ENCODE results near the gene CIDEB. TPM values are rescaled to one million over a fixed set of nuclear protein-coding genes. Genes with fewer than 3 reads are reported as not detected.

Gene CIDEB
- polyA plus RNA-seq, 1 experiment = 0.48 TPM

DNA sequence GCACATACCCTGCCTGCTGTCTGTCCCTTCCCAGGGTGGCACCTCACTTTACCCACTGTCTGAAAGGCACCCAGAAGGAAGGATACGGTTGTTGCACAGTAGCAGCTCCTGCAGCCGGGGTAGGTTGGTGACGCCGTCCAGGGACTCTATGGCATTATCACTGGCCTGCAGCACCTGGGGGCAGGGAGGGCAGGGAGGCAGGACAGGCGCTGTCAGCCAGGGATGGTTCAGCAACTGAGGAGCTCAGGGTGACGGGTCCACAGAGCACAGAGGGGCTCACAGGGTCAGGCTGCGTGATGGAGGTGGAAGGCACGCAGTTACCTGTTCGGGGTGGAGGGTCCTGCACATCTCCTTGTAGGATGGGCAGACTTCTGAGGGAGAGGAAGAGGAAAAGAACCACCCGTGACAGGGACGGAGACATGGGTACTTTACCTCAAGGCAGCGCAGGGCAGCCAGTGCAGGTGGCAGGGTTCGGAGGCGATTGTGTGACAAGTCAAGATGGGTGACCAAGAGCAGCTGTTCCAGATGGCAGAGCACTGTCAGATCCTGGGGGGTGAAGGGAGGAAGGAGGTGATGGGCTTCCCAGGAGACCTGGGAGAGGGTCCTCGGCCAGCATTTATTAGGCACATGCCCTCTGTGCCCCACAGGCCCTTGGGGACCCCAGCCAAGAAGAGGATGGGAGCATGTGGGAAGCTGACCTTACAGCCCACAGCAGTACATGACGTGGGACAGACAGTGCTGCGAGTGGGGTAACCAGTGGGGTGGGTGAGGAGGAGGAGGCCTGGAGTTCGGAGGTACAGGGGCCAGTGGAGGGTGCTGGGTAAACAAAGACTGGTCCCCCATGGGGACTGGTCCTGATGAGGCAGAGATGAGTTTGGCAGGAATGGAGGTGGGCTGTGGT lies 41.2 kb downstream of the CIDEB start:
- ChIA-PET CTCF (no interaction called here), POLR2A (no interaction called here)
- TF ChIP-seq, protein P1, sequence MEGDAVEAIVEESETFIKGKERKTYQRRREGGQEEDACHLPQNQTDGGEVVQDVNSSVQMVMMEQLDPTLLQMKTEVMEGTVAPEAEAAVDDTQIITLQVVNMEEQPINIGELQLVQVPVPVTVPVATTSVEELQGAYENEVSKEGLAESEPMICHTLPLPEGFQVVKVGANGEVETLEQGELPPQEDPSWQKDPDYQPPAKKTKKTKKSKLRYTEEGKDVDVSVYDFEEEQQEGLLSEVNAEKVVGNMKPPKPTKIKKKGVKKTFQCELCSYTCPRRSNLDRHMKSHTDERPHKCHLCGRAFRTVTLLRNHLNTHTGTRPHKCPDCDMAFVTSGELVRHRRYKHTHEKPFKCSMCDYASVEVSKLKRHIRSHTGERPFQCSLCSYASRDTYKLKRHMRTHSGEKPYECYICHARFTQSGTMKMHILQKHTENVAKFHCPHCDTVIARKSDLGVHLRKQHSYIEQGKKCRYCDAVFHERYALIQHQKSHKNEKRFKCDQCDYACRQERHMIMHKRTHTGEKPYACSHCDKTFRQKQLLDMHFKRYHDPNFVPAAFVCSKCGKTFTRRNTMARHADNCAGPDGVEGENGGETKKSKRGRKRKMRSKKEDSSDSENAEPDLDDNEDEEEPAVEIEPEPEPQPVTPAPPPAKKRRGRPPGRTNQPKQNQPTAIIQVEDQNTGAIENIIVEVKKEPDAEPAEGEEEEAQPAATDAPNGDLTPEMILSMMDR (IDR thresholded peaks at IDR 0.05; ENCODE audit: low read depth, low read length) = no peak
- no peak overlapping the region for H3K27ac ChIP-seq (ENCODE audit: low read depth, low read length)
- no peaks in the 10 kb centered on the region for H3K27me3 ChIP-seq (ENCODE audit: control insufficient read depth, insufficient read depth, low read length)
- no peaks in the 10 kb centered on the region for H3K9me3 ChIP-seq (ENCODE audit: control insufficient read depth, insufficient read depth, low read length)
- H3K4me3 ChIP-seq (ENCODE audit: low read depth, low read length) = no peak overlapping the region
- DNase-seq (ENCODE audit: low read depth, low spot score) = no peak

DNA sequence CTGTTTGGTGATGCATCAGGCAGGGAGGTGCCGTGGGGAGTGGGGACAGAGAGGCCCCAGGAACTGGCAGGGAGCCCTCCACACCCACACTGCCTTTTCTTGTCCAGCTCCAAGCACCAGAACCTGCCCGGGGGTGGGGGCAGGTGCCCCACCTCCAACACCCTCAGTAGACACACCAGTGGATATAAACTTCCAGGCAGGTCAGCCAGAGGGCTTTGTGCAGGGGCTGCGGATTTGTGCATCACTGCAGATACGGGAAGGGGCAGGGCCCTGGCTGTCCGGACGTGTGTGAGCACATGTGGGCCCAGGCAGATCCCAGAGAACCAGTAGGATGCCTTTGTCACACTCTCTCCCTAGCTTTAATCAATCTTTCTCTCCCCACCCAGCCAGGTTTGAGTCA lies 43.5 kb downstream of the CIDEB start:
- ChIA-PET POLR2A (interaction anchor here (0.7 to 1.8 kb wide), 2 partner anchors 22 to 123 kb away, joined by 3 to 4 read pairs; partner anchors contain the start of genes EMC9 and TINF2), CTCF (interaction anchor here (0.6 kb wide), 1 partner anchor 28 kb away, joined by 3 read pairs; no protein-coding TSS in a partner anchor)
- TF ChIP-seq, protein P1 (IDR thresholded peaks at IDR 0.05; ENCODE audit: low read depth, low read length) = no peak
- H3K9me3 ChIP-seq (ENCODE audit: control insufficient read depth, insufficient read depth, low read length) = no peaks in the 10 kb centered on the region
- no peaks in the 10 kb centered on the region for H3K27me3 ChIP-seq (ENCODE audit: control insufficient read depth, insufficient read depth, low read length)
- no peak for DNase-seq (ENCODE audit: low read depth, low spot score)
- H3K4me3 ChIP-seq (ENCODE audit: low read depth, low read length) = no peak overlapping the region
- H3K27ac ChIP-seq (ENCODE audit: low read depth, low read length) = no peak overlapping the region

DNA sequence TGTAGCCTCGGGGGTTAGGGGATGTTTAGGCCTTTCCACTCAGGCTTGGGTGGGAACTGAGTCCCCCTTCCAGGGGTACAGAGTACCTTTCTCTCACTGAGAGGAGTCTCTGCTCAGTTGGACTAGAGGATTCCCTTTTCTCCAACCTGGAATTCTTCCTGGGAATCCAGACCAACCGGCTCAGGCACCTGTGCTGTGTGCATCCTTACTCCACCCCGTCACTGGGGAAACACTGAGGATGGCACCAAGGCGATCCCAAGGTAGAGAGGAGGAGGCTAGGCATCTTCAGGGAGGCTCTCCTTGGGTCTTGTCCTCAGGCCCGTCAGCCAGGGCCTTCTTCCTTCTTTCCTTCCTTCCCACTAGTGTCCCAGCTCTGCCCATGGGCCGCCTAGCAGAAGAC lies 43.9 kb downstream of the CIDEB start:
- ChIA-PET POLR2A (interaction anchor here (1.8 kb wide), 1 partner anchor 21 kb away, joined by 4 read pairs; the partner anchor contains the start of gene TINF2), CTCF (interaction anchor here (1.4 kb wide), 1 partner anchor 168 kb away, joined by 3 read pairs; no protein-coding TSS in a partner anchor)
- Histone ChIP-seq H3K27me3 (ENCODE audit: control insufficient read depth, insufficient read depth, low read length) (no peaks in the 10 kb centered on the region), H3K4me3 (ENCODE audit: low read depth, low read length) (no peak overlapping the region), H3K27ac (ENCODE audit: low read depth, low read length) (no peak overlapping the region), H3K9me3 (ENCODE audit: control insufficient read depth, insufficient read depth, low read length) (no peaks in the 10 kb centered on the region)
- no peak for DNase-seq (ENCODE audit: low read depth, low spot score)
- TF ChIP-seq, protein P1 (IDR thresholded peaks at IDR 0.05; ENCODE audit: low read depth, low read length) = no peak

DNA sequence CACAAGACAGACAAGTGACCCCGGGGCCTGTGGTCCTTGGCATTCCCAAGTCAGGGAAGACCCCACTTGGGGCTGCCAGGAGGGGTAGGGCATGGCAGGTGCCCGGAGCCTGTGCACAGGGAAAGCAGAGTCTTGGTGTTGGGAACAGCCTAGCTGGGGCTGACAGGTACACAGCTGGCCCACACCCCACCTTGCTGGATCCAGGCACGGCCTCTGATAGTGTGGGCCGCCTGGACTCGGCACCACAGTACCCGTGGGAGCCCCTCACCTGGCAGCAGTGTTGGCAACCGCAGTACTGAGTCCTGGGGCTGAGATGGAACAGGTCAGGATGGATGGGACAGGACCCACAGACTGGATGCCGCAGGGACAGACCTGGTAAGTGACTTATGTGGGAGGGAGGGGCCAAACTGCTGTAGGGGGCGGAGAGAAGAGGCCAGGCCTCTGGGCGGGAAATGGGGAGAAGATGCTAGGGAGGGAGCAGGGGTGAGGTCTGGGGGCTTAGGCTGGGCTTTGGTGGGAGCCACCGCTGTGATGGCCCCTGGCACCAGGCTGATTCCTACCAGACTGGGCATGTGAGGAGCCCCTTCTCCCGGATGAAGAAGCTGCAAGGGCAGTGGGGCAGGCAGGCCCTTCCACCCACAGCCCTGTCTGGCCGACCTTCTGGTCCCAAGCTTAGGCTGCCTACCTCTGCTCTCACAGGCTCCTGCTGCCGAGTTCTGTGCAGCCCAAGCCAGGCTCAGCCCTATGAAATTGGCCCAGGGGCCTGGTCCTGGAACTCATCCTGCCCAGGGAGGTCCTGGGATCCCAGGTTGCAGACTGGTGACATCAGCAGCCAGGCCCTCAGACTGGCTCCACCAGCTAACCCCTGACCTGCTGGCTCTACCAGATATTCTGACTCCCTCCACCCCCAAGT lies 44.7 kb downstream of the CIDEB start, which contains the start of gene TGM1:
TGM1 (minus strand) TSS at position 357 of the 913 bp plus-strand sequence. CDS start 825 bp downstream, outside the sequence.
- TF ChIP-seq, protein P1 (IDR thresholded peaks at IDR 0.05; ENCODE audit: low read depth, low read length) = no peak
- POLR2A ChIA-PET = no interaction called here
- Histone ChIP-seq H3K27ac (ENCODE audit: low read depth, low read length) (no peak within 1 kb of the TSS), H3K9me3 (ENCODE audit: control insufficient read depth, insufficient read depth, low read length) (no peaks in the 10 kb centered on the region), H3K27me3 (ENCODE audit: control insufficient read depth, insufficient read depth, low read length) (no peaks in the 10 kb centered on the region), H3K4me3 (ENCODE audit: low read depth, low read length) (no peak within 1 kb of the TSS)
- no peak for DNase-seq (ENCODE audit: low read depth, low spot score)
- CTCF ChIA-PET = interaction anchor here (1.3 to 1.4 kb wide), 2 partner anchors 20 to 168 kb away, joined by 3 read pairs; partner anchors contain the start of gene TINF2
